GM21528 (cell line): ENCODE measurements around the gene BANP.
"Not testable (repeated sequence)": the region's sequence is repeated elsewhere in the genome, so short reads cannot be mapped to it uniquely, and the experiment has no call there.

Experiments
- ATAC-seq: cut with Tn5 transposase; IDR thresholded peaks from one replicate; pipeline ENCODE4 v1.9.1; 2021; ENCODE audit warnings: mild to moderate bottlenecking, moderate library complexity; ENCODE audit not compliant: unreplicated experiment, low FRiP score

BANP gene

GRCh38 chr16:88110875-88111494 is 159.8 kb downstream of the BANP start:
- ATAC-seq: not testable (repeated sequence)

- ATAC-seq: not testable (repeated sequence)
Measured at GRCh38 chr16:88111976-88112375, 160.7 kb downstream of the BANP start.

- ATAC-seq: no peak
Measured at GRCh38 chr16:88113545-88114045, 162.4 kb downstream of the BANP start.

GRCh38 chr16:88114541-88115228 is 163.5 kb downstream of the BANP start:
- not testable (repeated sequence) for ATAC-seq

- no peak for ATAC-seq
Measured at GRCh38 chr16:88116121-88116520, 164.9 kb downstream of the BANP start.

DNA sequence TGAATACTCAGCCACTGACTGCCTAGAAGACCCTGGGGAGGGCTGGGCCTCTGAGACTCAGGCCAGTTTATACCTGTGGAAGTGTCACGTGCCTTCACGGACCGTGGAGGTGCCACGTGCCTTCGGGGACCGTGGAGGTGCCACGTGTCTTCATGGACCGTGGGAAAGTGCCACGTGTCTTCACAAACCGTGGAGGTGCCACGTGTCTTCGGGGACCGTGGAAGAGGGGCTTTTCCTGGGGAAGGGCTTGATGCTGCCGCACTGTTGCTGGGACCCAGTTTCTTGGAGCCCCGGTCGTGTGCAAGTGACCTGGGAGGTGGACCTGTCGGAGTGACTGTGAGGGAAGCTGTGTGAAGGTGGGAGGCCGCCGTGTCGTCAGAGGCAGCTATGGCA is 166.2 kb downstream of the BANP start:
- ATAC-seq: no peak

DNA sequence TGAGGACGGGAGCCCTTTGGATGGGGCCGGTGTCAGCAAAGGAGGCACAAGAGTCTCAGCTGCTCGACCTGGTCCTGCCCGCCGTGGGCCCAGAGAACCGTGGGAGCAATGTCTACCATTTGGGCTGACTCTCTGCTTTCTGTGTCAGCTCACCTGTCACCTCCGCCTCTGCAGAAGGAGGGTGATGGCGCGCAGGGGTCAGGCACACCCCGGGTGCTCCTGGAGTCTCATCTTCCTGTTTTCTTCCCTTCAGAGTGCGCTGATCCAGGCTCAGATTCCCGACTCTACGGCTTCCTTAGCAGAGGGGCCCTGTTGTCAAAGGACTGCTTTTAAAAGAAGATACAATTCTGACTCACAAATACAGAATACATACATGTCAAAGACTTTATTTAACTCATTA is 167.1 kb downstream of the BANP start:
- no peak for ATAC-seq

DNA sequence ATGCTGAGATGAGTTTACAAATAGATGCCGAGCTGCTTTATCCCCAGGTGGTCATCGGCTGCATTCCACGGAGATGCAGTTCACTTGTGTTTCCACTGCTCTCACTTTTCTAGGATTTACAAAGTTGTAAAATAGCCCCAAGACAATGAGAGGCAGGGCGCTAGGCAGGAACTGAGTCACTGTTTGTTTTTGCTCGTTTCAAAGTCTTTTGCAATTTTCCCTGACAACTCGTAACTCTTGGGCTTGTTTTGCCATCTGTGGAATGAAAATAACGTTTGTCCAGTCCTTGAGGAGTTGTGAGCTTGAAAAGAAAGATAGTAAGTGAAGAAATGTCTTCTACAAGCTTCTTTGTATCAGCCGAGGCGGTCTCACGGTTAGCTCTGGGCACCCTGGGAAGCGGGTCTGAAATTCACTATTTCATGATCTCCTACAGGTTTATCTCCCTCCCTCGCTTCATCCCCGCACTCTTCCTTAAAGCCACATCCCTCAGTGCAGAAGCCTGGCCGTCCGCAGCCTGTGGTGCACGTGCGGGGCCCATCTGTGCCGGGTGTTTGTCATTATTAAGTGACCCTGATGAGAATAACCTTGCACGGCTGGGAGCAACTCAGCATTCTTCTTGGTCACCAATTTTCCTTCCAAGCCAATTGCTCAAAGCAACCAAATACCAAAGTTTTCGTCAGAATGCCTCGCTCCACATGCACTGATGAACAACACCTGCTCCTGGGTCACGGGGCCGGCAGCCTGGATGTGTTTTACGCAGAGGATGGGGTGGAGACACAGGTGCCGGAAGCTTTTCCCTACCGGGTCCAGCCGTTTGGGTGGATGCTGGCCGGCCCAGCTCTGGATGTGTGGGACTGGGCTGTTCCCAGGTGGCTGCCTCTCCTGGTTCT is 167.9 kb downstream of the BANP start:
- not testable (repeated sequence) for ATAC-seq

- not testable (repeated sequence) for ATAC-seq
Measured at GRCh38 chr16:88119881-88120751, 168.9 kb downstream of the BANP start.

- ATAC-seq: no peak
Measured at GRCh38 chr16:88120812-88121211, 169.6 kb downstream of the BANP start.

GRCh38 chr16:88121391-88121790 is 170.2 kb downstream of the BANP start:
- ATAC-seq: not testable (repeated sequence)

GRCh38 chr16:88121886-88122580 is 170.8 kb downstream of the BANP start:
- no peak for ATAC-seq
